HepG2 (cell line): ENCODE measurements around the gene PNRC1. TPM values are rescaled to one million over a fixed set of nuclear protein-coding genes. Genes with fewer than 3 reads are reported as not detected.

Experiments used
- BORCS8-MEF2B ChIP-seq: sonication (generic); formaldehyde crosslinking; IDR thresholded peaks from 2 replicates; pipeline ENCODE4 v1.8.0; 2022; ENCODE audit warnings: mild to moderate bottlenecking, missing genetic modification reagents
- CENPBD1 ChIP-seq: sonication (generic); formaldehyde crosslinking; IDR thresholded peaks from 2 replicates; pipeline ENCODE4 v1.8.0; 2022; ENCODE audit warnings: missing genetic modification reagents, low read depth, mild to moderate bottlenecking, borderline replicate concordance
- DMAP1 ChIP-seq: IDR thresholded peaks from 2 replicates; pipeline ENCODE4 v1.6.1; 2016
- DMTF1 ChIP-seq: sonication (generic); formaldehyde crosslinking; IDR thresholded peaks from 2 replicates; pipeline ENCODE4 v1.4.0; 2020; ENCODE audit warnings: mild to moderate bottlenecking, missing genetic modification reagents
- MED8 ChIP-seq: sonication (generic); formaldehyde crosslinking; IDR thresholded peaks from 2 replicates; pipeline ENCODE4 v1.8.1; 2023; ENCODE audit warnings: mild to moderate bottlenecking, missing genetic modification reagents; ENCODE audit not compliant: insufficient replicate concordance
- MXD1 ChIP-seq: sonication (generic); formaldehyde crosslinking; IDR thresholded peaks from 2 replicates; pipeline ENCODE4 v1.4.0; 2020; ENCODE audit warnings: mild to moderate bottlenecking, missing genetic modification reagents
- SALL2 ChIP-seq: sonication (generic); formaldehyde crosslinking; IDR thresholded peaks from 2 replicates; pipeline ENCODE4 v1.8.1; 2023; ENCODE audit warnings: mild to moderate bottlenecking, missing genetic modification reagents, inconsistent platforms
- SCMH1 ChIP-seq: sonication (generic); formaldehyde crosslinking; IDR thresholded peaks from 2 replicates; pipeline ENCODE4 v1.9.0; 2021; ENCODE audit warnings: missing genetic modification reagents, mild to moderate bottlenecking, borderline replicate concordance
- TOE1 ChIP-seq: sonication (generic); formaldehyde crosslinking; IDR thresholded peaks from 2 replicates; pipeline ENCODE4 v1.4.0; 2020; ENCODE audit warnings: mild to moderate bottlenecking, missing genetic modification reagents
- ZBTB43 ChIP-seq: sonication (generic); formaldehyde crosslinking; conservative IDR thresholded peaks from 2 replicates; pipeline ENCODE4 v1.4.0; 2020; ENCODE audit warnings: missing genetic modification reagents
- ZNF224 ChIP-seq: sonication (generic); formaldehyde crosslinking; IDR thresholded peaks from 2 replicates; pipeline ENCODE4 v1.5.0; 2020; ENCODE audit warnings: mild to moderate bottlenecking, missing genetic modification reagents
- ZNF354B ChIP-seq: sonication (generic); formaldehyde crosslinking; IDR thresholded peaks from 2 replicates; pipeline ENCODE4 v1.8.0; 2022; ENCODE audit warnings: mild to moderate bottlenecking, missing genetic modification reagents
- ZNF382 ChIP-seq: sonication (generic); formaldehyde crosslinking; IDR thresholded peaks from 2 replicates; pipeline ENCODE4 v1.5.0; 2020; ENCODE audit warnings: missing genetic modification reagents, mild to moderate bottlenecking, borderline replicate concordance
- ZNF414 ChIP-seq: sonication (generic); formaldehyde crosslinking; IDR thresholded peaks from 2 replicates; pipeline ENCODE4 v1.5.0; 2020; ENCODE audit warnings: missing genetic modification reagents
- ZNF441 ChIP-seq: sonication (generic); formaldehyde crosslinking; IDR thresholded peaks from 2 replicates; pipeline ENCODE4 v1.7.0; 2021; ENCODE audit warnings: missing genetic modification reagents, borderline replicate concordance
- ZNF556 ChIP-seq: sonication (generic); formaldehyde crosslinking; IDR thresholded peaks from 2 replicates; pipeline ENCODE4 v1.4.0; 2020; ENCODE audit warnings: mild to moderate bottlenecking, missing genetic modification reagents, borderline replicate concordance
- ZNF569 ChIP-seq: sonication (generic); formaldehyde crosslinking; IDR thresholded peaks from 2 replicates; pipeline ENCODE4 v1.5.0; 2020; ENCODE audit warnings: mild to moderate bottlenecking, missing genetic modification reagents, moderate library complexity, borderline replicate concordance
- ZNF576 ChIP-seq: sonication (generic); formaldehyde crosslinking; IDR thresholded peaks from 2 replicates; pipeline ENCODE4 v1.4.0; 2020; ENCODE audit warnings: mild to moderate bottlenecking, missing genetic modification reagents
- ZNF746 ChIP-seq: sonication (generic); formaldehyde crosslinking; IDR thresholded peaks from 2 replicates; pipeline ENCODE4 v1.8.0; 2022; ENCODE audit warnings: mild to moderate bottlenecking, missing genetic modification reagents
- polyA plus RNA-seq, 8 experiments: library from polyadenylated mRNA; depleted of rRNA in 3 of 8; stranded (reverse) in 7 of 8; unstranded in 1 of 8; fragments of >200 nt; fragmentation: Illumina TruSeq in 4 of 8; extraction: Trizol in 4 of 8; gene quantifications; 2 replicates each; pipeline versions ENCODE4 v1.2.1 to v1.2.3, GENCODE V29; 2011 to 2016; ENCODE audit warnings: low read depth in 4 of 8, missing spikeins in 1 of 8, mixed read lengths in 1 of 8; ENCODE audit not compliant: insufficient read depth in 1 of 8
- total RNA-seq, 5 experiments: library from RNA; depleted of rRNA; stranded (reverse); fragments of >200 nt; fragmentation: Illumina TruSeq; extraction: Trizol; gene quantifications; 2 replicates each; pipeline ENCODE4 v1.2.3, GENCODE V29; 2016; ENCODE audit warnings: low read depth in 1 of 5
- TF ChIP-seq, protein P1 (sequence below): sonication (generic); formaldehyde crosslinking; IDR thresholded peaks from 2 replicates; pipeline ENCODE4 v1.5.1; 2020; ENCODE audit warnings: missing genetic modification reagents, mild to moderate bottlenecking, borderline replicate concordance

Gene PNRC1
- total and polyA plus RNA-seq, 2 of the 13 experiments (the other 11 are each of a cell fraction or from before 2014, with no cell fraction given) = 17.6 to 36.0 TPM

DNA sequence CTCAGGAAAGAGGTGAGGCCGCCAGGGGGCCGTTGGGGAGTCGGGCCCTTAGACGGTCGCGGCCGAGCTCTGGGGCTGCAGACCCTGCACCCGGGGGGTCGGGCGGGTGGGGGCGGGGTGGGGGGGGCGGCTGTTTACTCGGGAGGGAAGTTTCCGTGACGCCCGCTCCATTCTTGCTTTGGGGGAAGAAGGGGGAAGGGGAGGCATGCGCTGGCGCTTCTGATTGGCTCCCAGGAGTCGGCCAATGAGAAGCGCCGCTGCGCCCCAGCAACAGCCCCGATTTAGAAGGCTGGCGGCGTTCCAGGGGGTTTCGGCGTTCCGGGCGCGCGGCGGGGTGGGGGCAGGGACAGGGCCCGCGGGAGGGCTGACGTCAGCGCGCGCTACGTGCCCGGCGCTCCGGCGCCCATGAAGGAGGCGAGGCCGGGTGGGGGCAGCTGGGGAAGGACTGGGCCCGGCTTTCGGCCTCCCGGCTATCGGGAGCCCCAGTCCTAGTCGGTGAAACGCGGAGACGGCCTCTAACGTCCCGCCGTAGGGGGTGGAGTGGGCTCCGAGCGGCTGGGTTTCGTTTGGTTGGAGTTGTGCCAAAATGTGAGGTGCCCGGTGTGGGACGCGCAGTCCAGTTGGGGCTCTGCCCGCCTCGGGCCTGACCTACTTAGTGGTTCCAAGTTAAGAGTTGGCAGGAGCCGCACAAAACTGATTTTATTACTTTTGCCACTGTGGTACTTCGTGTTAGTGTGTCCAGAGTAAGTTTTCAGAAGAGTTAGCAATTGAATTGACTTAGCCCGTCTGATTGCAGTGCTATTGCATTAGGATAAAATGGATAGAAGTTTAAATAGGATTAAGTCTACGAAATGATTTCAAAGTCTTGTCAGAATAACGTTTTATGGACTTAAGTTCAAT, 1.1 kb downstream of the PNRC1 start (continued):
- TF ChIP-seq TOE1 (CRISPR knock-in tag) (no peak), ZNF224 (CRISPR knock-in tag) (peak; percentile 62; the same call in 1 of the 2 replicates), SCMH1 (CRISPR knock-in tag) (no peak), ZNF382 (CRISPR knock-in tag) (no peak), ZNF746 (peak; percentile 53; the same call in 1 of the 2 replicates), MXD1 (CRISPR knock-in tag) (0 out of 2 replicates have a peak, but pooled peaks have one; percentile 65), SALL2 (CRISPR knock-in tag) (0 out of 2 replicates have a peak, but pooled peaks have one; percentile 69), ZNF354B (no peak), ZNF569 (CRISPR knock-in tag) (no peak), ZNF414 (peak; percentile 54; the same call in 1 of the 2 replicates), ZBTB43 (no peak; the same call in 1 of the 2 replicates), DMAP1 (CRISPR knock-in tag) (peak; percentile 87), ZNF441 (CRISPR knock-in tag) (no peak), MED8 (peak; percentile 93), CENPBD1 (no peak), DMTF1 (no peak), ZNF576 (no peak), BORCS8-MEF2B (CRISPR knock-in tag) (peak; percentile 82), ZNF556 (peak; percentile 18; the same call in 1 of the 2 replicates)
- TF ChIP-seq, protein P1, sequence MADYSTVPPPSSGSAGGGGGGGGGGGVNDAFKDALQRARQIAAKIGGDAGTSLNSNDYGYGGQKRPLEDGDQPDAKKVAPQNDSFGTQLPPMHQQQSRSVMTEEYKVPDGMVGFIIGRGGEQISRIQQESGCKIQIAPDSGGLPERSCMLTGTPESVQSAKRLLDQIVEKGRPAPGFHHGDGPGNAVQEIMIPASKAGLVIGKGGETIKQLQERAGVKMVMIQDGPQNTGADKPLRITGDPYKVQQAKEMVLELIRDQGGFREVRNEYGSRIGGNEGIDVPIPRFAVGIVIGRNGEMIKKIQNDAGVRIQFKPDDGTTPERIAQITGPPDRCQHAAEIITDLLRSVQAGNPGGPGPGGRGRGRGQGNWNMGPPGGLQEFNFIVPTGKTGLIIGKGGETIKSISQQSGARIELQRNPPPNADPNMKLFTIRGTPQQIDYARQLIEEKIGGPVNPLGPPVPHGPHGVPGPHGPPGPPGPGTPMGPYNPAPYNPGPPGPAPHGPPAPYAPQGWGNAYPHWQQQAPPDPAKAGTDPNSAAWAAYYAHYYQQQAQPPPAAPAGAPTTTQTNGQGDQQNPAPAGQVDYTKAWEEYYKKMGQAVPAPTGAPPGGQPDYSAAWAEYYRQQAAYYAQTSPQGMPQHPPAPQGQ (CRISPR knock-in tag) = peak; percentile 60; the same call in 1 of the 2 replicates
